ENCODE data around the gene HPS1.

The HPS1 gene

GRCh38 chr10:98370831-98371820 is 75.6 kb downstream of the HPS1 start:
- Histone ChIP-seq H3K4me3 (ENCODE audit: low read depth, low read length) (no peak overlapping the region), H3K27ac (ENCODE audit: low read depth, low read length) (no peak overlapping the region), H3K4me1 (ENCODE audit: control insufficient read depth, insufficient read depth, low read length) (peaks cover 28% of the 10 kb centered on the region), H3K9me3 (ENCODE audit: control insufficient read depth, insufficient read depth, low read depth, low read length) (peaks cover 8% of the 10 kb centered on the region; the same call in 1 of the 2 replicates), H3K36me3 (ENCODE audit: control insufficient read depth, insufficient read depth, low read length) (no peaks in the 10 kb centered on the region), H3K9ac (ENCODE audit: low read length) (no peak overlapping the region), H3K27me3 (ENCODE audit: control insufficient read depth, insufficient read depth, low read length) (no peaks in the 10 kb centered on the region)

- Histone ChIP-seq H3K27ac (ENCODE audit: low read depth, low read length) (no peak overlapping the region), H3K4me1 (ENCODE audit: control insufficient read depth, insufficient read depth, low read length) (peaks cover 34% of the 10 kb centered on the region), H3K27me3 (ENCODE audit: control insufficient read depth, insufficient read depth, low read length) (no peaks in the 10 kb centered on the region)
Observed at GRCh38 chr10:98369801-98370200, 76.9 kb downstream of the HPS1 start.

GRCh38 chr10:98368644-98369043 is 78.1 kb downstream of the HPS1 start:
- H3K9me3 ChIP-seq (ENCODE audit: control insufficient read depth, insufficient read depth, low read depth, low read length): peaks cover 8% of the 10 kb centered on the region; the same call in 1 of the 2 replicates
- H3K27me3 ChIP-seq (ENCODE audit: control insufficient read depth, insufficient read depth, low read length): no peaks in the 10 kb centered on the region
- peaks cover 24% of the 10 kb centered on the region for H3K4me1 ChIP-seq (ENCODE audit: control insufficient read depth, insufficient read depth, low read length)
- no peak overlapping the region for H3K27ac ChIP-seq (ENCODE audit: low read depth, low read length)
- no peak overlapping the region for H3K4me3 ChIP-seq (ENCODE audit: low read depth, low read length)
- H3K36me3 ChIP-seq (ENCODE audit: control insufficient read depth, insufficient read depth, low read length): no peaks in the 10 kb centered on the region
- no peak overlapping the region for H3K9ac ChIP-seq (ENCODE audit: low read length)

More at GRCh38 chr10:98369801-98370200, 76.9 kb downstream of the HPS1 start:
- Histone ChIP-seq H3K9me3 (ENCODE audit: control insufficient read depth, insufficient read depth, low read depth, low read length) (peaks cover 8% of the 10 kb centered on the region; the same call in 1 of the 2 replicates), H3K9ac (ENCODE audit: low read length) (no peak overlapping the region), H3K4me3 (ENCODE audit: low read depth, low read length) (no peak overlapping the region), H3K36me3 (ENCODE audit: control insufficient read depth, insufficient read depth, low read length) (no peaks in the 10 kb centered on the region)

GRCh38 chr10:98367604-98368451 is 78.9 kb downstream of the HPS1 start:
- no peak overlapping the region for H3K4me3 ChIP-seq (ENCODE audit: low read depth, low read length)
- peaks cover 8% of the 10 kb centered on the region; the same call in 1 of the 2 replicates for H3K9me3 ChIP-seq (ENCODE audit: control insufficient read depth, insufficient read depth, low read depth, low read length)
- peaks cover 19% of the 10 kb centered on the region for H3K4me1 ChIP-seq (ENCODE audit: control insufficient read depth, insufficient read depth, low read length)
- H3K9ac ChIP-seq (ENCODE audit: low read length): no peak overlapping the region
- H3K27me3 ChIP-seq (ENCODE audit: control insufficient read depth, insufficient read depth, low read length): no peaks in the 10 kb centered on the region
- H3K27ac ChIP-seq (ENCODE audit: low read depth, low read length): no peak overlapping the region
- no peaks in the 10 kb centered on the region for H3K36me3 ChIP-seq (ENCODE audit: control insufficient read depth, insufficient read depth, low read length)
